ENCODE results near the gene DNAJC21. TPM values are rescaled to one million over a fixed set of nuclear protein-coding genes. Genes with fewer than 3 reads are reported as not detected.

Gene DNAJC21
- total RNA-seq, 4 donors from 2014 or later: 26.2 to 38.9 (median 30.1) TPM

DNA sequence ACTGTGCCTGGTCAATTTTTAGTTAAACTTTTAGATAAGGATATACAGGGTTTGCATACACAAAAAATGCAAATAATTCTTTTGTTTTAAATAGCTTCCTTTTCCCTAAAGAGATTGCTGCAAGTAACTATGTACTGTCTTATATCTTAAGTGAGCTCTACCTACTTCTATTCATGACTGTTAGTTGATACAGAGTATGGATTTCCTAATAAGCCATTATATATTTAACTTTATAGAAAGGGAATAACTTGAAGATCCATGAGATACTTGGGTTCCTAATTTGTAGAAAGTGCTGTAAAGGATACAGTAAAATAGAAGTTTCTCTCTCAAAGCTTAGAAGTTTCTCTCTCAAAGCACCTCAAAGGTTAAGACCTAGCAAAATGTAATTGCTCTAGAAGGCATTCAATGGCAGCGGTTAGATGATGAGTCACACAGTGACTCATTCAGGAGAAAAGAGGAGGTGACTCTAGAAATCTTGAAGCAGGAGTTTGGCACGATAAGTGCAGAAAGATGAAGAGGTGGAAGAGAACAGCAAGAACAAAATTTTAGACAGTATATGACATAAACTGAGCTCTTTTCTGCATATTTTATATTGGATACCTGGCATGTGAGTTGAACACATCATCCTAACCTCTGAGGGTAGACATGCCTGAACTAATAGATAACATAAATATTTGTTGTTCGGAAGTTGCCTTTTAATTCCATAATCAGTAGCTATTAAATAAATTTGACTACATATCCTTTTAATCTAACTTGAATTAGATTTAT, 5.5 kb upstream of the DNAJC21 start:
- DNase-seq (ENCODE audit: low spot score): no peak
- peak; percentile 91 for ATAC-seq (ENCODE audit: low FRiP score)
- TF ChIP-seq, protein P1, sequence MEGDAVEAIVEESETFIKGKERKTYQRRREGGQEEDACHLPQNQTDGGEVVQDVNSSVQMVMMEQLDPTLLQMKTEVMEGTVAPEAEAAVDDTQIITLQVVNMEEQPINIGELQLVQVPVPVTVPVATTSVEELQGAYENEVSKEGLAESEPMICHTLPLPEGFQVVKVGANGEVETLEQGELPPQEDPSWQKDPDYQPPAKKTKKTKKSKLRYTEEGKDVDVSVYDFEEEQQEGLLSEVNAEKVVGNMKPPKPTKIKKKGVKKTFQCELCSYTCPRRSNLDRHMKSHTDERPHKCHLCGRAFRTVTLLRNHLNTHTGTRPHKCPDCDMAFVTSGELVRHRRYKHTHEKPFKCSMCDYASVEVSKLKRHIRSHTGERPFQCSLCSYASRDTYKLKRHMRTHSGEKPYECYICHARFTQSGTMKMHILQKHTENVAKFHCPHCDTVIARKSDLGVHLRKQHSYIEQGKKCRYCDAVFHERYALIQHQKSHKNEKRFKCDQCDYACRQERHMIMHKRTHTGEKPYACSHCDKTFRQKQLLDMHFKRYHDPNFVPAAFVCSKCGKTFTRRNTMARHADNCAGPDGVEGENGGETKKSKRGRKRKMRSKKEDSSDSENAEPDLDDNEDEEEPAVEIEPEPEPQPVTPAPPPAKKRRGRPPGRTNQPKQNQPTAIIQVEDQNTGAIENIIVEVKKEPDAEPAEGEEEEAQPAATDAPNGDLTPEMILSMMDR (IDR thresholded peaks at IDR 0.05): no peak

DNA sequence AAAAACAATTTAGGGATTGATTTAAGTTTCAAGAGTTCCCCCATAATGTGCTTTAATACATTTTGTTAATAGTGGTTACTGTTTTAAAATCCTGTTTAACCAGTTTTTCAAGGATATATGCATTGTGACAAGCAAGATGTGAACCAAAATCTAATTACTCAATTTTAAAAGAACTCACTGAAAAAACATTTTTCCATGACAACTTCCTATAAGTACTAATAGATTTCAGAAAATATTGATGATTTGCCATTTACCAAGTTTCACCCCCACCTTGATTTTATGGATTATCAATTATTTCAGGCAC, 4.9 kb upstream of the DNAJC21 start:
- TF ChIP-seq, protein P1 (IDR thresholded peaks at IDR 0.05): no peak
- ATAC-seq (ENCODE audit: low FRiP score): no peak
- no peak for DNase-seq (ENCODE audit: low spot score)

DNA sequence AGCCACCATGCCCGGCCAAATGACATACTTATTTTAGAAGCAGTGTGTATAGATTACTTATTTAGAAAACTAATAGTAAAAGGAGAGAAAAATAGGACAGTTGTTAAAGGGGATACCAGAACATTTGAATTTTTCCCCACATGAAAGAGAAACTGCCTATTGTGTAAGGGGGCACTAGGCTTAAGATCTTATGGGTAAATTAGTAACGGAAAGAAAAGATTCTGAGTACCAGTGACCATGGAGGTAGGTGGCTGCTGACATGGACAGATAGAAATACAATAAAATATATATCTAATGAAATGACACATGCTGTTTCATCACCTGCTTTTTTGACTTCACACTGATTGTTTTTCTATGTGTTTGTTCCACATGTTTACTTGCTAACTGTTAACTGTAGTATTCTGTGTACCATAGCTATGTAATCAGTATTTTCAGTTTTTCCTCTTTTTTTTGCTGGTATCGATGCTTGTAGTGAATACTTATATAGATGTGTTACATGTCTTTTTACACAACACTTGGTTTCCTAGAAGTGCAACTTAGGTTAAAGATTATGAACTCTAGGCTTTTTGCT, 3.0 kb upstream of the DNAJC21 start:
- TF ChIP-seq, protein P1 (IDR thresholded peaks at IDR 0.05): no peak
- DNase-seq (ENCODE audit: low spot score) (no peak), ATAC-seq (ENCODE audit: low FRiP score) (no peak)

DNA sequence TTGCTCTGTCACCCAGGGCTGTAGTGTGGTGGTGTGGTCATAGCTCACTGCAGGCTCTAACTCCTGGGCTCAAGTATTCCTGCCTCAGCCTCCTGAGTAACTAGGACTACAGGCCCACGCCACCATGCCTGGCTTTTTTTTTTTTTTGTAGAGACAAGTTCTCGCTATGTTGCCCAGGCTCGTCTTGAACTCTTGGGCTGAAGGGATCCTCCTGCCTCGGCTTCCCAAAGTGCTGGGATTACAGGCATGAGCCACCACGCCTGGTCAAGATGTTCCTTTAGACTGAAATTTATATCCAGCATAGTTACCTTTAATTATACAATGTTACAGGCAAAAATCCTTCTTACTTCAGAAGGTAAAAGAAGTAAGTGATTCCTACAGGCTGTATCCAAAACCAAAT, 1.6 kb upstream of the DNAJC21 start:
- ATAC-seq (ENCODE audit: low FRiP score) (no peak), DNase-seq (ENCODE audit: low spot score) (no peak)
- TF ChIP-seq, protein P1 (IDR thresholded peaks at IDR 0.05): no peak

DNA sequence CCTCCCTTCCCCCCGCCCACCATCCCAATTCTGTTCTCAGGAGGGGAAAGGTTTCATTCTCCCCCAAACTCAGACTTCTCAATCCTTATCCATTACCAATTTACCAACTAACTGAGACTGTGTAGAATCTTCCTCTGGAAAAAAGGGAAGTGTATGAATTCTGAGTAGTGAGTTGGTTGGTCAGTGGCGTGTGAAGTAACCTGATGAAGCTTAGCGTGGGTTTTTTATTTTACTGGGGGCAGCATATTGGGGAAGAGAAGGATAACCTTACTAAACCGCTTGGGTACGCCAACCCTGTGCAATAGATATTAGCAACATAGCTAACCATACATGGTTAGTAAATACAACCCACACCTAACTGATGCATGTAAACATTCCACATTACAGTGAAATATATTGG, 1.1 kb upstream of the DNAJC21 start:
- TF ChIP-seq, protein P1 (IDR thresholded peaks at IDR 0.05): no peak
- no peak for DNase-seq (ENCODE audit: low spot score)
- ATAC-seq (ENCODE audit: low FRiP score): no peak

DNA sequence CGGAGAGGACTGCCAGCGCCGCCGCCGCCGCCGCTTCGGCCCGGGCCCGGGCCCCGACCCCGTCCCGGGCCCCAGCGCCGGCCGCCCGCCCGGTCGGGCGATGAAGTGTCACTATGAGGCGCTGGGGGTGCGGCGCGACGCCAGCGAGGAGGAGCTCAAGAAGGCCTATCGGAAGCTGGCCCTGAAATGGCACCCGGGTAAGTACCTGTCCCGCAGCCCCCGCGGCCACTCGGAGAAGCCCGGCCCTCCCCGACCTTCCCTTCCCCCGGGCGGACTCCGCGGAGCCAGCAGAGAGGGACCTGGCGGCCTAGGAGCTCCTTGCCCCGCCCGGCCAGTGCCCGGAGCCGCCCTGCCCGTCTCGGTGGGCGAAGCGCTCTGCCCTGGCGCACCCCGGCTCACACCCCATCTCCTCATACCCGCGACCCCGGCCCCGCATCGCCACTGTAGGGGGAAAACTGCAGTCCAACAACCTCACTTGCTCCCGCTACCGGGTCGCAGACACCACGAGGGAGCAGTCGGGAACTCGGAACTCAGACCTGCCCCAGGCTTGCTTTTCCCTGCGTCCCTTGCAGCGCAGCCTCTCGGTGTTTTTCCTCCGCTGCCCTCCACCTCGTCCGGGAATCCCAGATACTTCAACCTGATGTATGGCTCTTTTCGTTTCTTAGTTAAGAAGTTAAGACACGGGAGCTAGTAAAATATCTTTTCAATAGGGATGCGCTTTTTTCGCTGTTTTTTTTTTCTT, 532 bp downstream of the DNAJC21 start:
- ATAC-seq (ENCODE audit: low FRiP score) (peak; percentile 77), DNase-seq (ENCODE audit: low spot score) (peak; percentile 44)
- TF ChIP-seq, protein P1 (IDR thresholded peaks at IDR 0.05): no peak
